GM21367 (cell line): ENCODE results near the gene RBPMS2.
A peak's percentile ranks its signal among the peaks of the same experiment; 100 is the strongest.
"Not testable (repeated sequence)": the region's sequence is repeated elsewhere in the genome, so short reads cannot be mapped to it uniquely, and the experiment has no call there.

Source experiments
- ATAC-seq: cut with Tn5 transposase; IDR thresholded peaks from one replicate; pipeline ENCODE4 v1.9.1; 2021; ENCODE audit not compliant: unreplicated experiment

RBPMS2 gene

DNA sequence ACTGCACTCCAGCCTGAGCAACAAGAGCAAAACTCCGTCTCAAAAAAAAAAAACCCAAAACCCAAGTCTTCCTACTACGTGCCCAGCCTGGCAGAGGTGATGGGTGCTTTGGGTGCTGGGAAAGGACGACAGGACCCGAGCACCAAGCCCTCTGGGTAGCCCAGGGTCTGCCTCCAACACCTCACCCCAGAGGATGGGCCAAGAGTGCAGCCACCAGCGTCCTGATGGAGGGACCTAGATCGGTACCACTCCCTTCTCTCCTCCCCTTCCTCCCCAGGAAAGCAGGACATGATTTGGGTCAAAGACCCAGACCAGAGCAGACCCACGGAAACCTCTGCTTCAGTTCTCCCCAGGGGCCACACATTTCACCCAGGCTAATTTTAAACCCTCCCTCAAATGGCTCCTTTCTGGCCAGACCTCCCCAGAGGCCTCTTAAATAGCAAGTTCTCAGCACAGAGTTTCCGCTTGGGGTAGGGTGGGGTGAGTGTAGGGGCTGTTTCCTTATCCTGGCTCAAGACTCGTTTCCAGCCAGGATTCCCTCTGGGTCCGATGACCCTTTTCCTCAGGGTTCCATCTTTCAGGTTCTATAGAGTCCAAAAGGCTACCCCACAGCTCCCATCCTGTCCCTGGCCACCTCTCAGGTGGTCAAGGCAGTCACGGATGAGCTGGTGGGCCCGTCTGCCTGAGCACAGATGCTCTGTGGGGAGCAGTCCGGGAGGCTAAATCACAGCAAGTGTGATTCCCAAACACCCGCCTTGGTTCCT lies 20.5 kb downstream of the RBPMS2 start:
- ATAC-seq: peak; percentile 41

DNA sequence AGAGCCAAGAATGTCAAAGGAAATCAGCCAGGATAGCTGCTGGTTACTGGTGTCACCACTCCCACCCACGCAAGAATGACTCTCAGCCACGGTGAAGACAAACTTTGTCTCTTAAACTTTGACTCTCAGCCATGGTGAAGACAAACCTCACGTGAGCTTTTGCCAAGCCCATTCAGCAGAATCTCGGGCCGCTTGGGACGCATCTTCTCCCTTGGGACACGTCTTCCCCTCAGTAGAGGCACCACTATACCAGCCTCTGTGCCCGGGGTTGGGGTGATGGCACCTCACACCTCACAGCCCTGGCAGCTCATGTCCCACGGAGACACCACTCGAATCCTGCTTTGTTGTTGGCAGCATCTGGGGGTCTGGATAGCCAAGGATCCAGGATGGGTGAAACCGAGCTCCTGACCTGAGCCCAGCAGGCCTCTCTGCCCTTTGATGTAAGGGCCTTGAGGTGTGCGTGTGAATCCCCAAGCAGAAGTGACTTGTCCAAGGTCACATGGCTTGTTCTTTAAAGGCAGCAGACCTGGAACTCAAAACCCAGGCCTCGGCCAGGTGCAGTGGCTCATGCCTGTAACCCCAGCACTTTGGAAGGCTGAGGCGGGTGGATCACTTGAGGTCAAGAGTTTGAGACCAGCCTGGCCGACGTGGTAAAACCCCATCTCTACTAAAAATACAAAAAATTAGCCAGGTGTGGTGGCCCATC lies 21.8 kb downstream of the RBPMS2 start:
- ATAC-seq: no peak

DNA sequence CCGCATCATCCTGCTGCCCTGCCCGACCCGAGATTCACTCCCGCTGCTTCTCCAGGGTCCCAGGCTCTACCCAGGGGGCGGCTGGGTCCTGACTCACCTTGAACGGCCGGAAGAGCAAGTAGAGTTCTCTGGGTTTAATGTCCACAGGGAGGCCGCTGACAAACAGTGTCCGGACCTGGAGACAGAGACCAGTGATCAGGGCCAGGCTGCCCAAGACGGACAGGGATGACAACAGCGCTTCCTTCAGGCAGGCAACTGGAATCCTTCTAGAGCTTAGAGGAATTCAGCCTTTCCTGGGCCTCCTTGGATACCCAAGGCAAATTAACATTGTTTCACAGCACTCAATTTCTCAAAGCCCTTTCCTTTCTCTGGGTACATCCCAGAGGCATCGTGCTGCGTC lies 23.9 kb downstream of the RBPMS2 start:
- ATAC-seq: no peak

DNA sequence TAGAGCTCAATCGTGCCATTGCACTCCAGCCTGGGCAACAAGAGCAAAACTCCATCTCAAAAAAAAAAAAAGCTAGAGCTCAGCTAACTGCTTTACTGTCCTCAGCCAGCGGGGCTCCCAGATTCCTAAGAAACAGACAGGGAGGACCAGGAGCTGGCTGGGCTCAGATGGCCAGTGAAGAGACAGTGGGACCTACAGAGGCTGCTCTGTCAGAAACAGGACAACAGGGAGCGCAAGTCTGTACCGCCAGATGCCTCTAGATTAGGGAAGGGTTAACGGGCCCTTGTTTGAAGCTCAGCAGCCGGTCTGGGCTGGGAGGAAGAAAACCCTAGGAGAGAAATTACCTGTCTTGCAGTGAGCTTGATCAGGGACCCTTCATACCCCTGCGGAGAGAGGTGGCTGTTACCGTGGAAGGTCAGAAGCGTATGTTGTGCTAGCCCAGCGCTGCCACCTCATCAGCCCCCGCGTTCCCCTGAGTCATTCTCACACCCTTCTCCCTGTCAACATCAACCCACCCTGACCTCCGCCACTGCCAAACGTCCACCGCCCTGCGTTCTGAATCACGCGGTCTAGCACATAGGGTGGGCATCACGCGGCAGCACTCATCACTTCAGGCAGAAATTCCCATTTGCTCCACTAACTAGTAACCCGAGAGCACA lies 25.3 kb downstream of the RBPMS2 start:
- no peak for ATAC-seq

DNA sequence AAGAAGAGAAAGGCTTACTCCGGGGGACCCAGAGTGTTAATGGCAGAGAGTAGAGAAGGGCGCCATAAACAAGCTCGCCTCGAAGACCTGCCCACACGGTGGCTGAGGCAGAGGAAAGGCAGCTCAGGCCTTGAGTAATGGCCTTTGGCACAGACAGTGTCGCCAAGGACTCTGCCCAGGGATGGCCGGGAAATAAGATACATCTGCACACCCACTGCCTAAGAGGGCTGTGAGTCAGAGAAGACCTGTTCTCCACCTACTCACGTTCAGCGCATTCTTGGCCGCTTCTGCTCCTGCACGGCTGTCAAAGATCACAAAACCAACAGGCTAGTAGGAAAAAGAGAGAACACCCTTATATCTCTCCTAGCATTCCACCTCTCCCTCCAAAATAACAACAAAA lies 26.2 kb downstream of the RBPMS2 start:
- no peak for ATAC-seq

DNA sequence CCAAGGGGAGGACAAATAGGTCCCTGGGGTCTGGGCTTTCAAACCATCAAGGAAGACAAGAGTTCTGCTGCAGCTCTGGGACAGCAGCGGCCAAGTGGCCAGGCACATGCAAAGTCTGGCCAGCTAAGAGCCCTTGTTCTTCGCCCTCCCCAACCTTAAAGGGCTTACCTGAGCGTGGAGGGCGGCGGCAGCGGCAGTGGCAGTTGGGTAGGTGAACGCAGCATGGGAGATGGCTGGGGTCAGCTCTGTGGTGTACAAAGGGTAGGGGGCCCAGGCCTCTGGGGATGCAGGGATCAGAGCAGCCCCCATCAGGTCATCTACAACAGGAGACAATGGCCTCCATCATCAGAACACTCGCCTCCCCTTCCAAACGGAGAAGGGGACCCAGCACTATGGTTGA lies 27.1 kb downstream of the RBPMS2 start:
- no peak for ATAC-seq

DNA sequence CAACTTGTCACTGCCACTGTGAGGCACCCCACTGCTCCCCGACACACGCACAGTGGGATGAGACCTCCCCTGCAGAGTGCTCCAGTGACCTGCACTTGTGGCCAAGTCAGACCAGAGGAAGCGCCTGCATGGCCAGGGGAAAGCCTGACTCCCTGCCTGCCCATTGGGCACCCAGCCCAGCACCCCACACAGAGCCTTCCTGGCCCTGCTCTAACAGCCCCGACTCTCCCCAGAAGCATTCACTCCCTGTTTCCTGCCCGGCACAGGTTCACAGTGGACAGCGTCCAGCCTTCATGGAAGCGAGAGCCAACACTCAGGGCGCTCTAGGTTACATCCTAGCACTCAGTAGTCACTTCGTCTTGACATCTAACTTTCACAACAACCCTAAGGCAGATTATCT lies 27.8 kb downstream of the RBPMS2 start:
- ATAC-seq: no peak

DNA sequence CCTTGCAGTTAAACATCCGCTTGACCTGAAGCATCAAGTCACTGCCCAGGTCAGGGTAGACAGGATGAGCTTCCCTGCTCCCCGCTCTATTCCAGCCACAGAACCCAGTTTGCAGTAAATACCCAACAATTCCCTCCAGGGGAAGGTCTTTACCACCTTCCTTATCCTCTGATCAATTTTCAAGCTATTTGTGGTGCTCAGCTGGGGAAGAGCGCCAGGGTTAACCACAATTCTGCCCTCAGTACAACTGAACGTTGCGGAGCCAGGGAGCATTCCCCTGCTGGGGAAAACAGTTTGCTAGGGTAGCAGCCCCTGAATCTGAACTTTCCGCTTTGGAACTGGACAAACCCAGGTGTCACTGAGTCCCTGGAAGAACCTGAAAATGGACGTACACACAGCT lies 28.5 kb downstream of the RBPMS2 start:
- ATAC-seq: no peak

DNA sequence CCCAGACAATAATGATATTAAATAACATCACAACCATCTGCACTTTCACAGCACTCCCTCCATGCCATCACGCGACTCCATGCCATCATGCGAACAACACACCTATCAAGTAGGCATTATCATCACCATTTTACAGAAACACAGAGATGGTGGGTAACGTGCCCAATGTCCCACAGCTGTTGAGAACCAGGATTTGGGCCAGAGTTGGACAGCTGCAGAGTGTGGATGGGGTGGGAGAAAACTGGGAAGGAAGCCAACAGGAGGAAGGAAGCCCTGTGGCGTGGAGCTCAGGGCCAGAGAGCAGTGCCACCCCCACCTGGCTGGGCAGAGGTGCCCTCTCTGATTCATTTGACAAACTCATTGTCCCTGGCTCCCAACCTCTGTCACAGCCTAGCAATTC lies 29.0 kb downstream of the RBPMS2 start:
- ATAC-seq: no peak

DNA sequence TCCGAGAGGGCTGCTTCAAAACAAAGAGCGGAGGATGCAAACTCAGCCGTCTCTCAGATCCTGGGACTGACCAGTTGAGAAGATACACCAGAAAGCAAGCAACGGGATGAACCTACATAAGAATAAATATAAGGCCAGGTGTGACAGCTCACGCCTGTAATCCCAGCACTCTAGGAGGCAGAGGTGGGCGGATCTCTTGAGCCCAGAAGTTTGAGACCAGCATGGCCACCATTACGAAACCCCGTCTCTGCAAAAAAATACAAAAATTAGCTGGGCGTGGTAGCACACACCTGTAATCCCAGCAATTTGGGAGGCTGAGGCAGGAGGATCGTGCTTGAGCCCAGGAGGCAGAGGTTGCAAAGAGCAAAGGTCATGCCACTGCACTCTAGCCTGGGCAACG lies 31.7 kb downstream of the RBPMS2 start:
- no peak for ATAC-seq

DNA sequence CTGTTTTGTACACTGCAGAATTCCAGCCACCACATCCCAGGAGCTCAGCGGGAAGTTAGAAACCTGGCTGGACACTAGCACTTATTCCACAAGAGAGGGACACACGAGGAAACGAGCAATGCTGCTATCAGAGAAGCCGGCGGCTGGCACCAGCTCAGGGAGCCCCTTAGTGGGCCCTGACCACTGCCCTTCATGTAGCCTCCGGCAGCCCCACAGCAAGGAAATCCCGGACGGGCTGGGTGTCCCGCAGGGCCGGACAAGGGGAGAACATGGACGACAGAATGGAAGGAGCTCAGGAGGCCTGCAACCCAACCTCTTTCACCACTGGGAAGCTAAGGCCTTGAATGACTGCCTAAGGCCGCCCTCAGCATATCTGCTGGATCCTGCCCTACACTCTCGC lies 32.5 kb downstream of the RBPMS2 start:
- ATAC-seq: no peak

DNA sequence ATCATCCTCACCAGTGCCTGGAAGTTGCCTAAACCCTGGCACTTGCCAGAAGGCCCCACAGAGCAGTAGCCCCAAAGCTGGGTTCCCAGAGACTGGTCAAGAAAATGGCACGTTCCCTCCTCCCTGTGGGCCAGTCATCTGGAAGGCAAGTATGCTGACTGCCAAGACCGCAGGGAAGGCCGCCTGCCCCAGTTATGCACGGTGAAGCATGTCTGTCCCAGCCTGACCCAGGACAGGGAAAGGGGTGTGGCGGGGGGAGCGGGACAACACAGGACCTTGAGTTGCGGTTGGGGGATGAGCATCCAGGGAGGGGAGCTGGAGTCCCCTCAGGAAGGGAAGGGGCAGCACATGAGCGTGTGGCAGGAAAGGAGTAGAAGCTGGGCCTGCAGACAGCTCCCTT lies 33.0 kb downstream of the RBPMS2 start:
- no peak for ATAC-seq

DNA sequence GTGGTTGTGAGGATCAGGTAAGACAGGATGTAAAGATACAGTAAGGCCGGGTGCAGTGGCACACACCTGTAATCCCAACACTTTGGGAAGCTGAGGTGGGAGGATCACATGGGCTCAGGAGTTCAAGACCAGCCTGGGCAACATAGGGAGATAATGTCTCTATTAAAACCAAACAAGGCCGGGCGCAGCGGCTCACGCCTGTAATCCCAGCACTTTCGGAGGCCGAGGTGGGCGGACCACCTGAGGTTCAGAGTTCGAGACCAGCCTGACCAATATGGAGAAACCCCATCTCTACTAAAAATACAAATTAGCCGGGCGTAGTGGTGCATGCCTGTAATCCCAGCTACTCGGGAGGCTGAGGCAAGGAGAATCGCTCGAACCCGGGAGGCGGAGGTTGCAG lies 33.7 kb downstream of the RBPMS2 start:
- ATAC-seq: not testable (repeated sequence)

DNA sequence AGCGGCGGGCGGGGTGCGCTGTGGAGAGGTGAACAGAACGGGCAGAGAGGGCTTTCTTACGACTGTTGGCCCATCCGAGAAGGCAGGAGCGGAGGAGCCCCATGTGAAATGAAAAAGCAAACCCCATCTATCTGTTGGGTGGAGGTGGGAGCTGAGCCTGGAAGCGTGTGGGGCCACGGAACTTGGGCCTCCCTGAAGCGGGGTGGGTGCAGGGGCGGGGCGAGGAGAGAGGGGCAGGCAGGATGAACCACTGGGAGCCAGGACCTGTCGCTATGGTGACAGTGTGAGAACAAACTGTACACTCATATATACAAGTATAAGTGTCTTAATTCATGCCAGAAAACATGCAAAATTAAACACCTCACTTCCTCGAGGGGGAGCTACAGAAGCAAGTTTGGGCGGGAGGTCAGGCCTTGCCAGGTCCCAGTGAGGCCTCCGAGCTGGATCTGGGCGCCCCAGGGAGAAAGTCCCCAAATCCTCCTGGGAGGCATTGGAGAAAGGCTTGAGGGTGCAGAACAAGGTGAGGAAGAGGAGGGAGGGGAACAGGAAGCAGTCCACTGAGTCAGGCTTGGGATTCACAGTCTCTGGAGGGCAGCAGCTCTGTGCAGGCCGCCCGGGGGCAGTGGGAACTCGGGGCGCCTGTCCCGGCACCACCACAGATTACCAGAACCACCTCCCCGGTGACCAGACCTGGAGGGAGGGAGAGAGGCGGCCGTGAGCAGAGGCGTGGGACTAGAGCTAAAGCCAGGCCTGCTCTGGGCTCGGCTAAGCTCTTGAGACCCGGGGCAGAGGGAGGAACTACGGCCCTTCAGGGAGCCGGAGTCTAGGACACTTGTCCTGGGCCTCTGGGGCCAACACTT lies 34.8 kb downstream of the RBPMS2 start:
- no peak for ATAC-seq

DNA sequence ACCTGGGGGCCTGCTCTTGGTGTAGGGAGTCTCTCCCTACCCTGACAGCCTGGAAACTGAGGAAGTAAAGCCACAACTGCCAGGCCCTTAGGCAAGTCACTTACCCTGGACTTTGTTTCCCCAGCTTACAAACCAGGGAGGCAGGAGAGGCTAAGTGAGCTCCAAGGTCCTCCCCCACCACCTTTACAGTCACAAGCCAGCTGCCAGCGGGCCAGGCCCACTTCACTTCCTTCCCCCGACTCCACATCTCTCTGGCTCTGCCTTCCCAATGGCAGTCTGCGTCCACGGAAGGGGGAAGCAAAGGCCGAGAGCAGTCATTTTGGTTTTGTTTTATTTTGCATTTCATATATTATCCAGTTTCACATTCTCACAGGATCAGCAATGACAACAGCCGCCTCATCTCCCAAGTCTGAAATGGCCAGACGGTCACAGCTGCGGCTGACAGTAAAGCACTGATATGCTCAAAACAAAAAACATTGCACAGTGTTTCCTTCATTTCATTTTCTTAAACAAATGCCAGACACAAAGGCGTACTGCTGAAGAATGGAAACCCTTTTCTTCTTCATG lies 35.7 kb downstream of the RBPMS2 start:
- no peak for ATAC-seq

DNA sequence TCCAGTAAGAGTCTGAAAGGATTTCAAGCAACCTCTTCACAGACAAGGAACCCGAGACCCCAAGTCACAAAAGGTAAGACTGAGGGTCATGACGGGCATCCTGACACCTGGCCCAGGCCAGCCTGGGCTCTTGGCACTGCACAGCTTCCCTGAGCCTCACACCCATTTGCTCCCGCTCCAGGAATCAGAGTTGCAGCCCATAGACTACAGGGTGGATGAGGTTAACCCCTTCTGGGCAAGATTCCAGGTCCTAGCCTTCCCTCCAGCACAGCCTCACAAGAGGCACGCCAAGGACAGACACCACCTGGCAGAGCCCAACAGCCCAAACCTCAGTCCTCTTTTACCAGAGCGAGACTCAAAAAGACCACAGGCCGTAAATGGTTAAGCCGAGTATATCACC lies 36.2 kb downstream of the RBPMS2 start:
- ATAC-seq: no peak

DNA sequence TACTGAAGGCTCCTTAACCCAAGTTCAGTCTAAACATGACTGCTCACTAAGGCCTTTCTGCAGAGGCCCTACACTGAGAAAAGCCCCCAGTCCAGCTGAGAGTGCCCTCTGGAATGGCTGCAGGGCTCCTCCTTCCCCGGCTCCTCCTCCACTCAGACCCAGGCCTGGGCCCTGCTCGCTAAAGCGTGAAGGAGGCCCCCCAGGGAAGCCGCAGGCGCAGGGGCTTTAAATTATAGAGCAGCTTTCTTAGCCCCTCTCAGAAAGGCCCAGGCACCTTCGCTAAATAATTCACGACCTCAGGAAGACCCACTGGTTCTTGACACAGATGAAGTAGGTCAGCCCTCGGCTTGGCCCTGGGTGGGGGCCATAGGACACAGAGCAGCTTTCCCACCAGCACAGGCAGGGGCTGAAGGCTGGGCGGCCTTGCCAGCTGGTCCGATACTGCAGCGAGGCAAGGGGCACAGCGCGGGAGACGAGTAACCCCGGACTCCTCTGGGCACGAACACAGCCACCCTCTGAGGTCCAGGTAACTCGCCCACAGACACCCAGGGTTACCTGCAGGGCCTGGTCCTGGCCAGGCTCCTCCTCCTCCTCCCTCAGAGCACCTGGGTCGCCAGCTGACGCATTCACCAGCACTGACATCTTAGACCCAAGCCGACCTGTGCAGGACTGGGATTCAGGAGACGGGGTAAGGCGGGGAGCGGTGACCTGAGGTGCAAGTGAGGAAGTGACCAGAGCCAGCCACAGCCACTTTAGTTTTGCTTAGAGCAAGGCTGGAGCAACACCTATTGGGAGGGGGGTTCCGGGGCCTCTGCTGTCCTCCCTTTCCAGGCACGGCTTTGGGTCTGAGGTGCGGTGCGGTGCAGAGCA lies 36.9 kb downstream of the RBPMS2 start:
- no peak for ATAC-seq

DNA sequence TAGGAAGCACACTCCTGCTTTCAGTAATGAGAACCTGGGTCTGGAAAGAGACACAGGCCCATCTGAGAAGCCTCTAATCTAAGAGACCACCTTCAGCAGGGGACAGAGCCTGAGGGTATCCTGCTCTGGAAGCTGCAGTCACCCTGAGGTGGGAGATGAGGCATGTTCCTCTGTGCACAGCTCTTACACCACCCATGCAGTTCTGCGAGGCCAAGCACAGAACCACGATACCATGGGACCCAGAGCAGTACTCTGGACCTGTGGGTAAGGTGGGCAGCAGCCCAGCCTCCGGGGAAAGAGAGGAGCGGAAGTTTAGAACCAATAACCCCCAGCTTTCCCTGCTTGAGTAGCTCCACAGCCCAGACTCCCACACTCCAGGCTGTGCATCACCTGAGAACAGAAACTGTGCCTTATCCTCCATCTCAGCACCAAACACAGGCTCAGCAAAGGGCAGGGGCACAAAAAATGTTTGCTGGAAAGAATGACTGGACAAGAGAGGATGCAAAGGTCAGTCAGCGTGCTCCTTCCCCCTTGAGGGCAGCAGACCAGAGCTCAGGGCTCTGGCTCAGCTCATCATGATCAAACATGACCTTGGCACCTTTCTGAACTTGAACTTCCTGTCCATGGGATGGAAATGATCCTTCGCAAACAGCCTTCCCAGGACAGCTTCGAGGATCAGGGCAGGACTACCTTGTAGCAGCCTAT lies 43.1 kb downstream of the RBPMS2 start:
- no peak for ATAC-seq

DNA sequence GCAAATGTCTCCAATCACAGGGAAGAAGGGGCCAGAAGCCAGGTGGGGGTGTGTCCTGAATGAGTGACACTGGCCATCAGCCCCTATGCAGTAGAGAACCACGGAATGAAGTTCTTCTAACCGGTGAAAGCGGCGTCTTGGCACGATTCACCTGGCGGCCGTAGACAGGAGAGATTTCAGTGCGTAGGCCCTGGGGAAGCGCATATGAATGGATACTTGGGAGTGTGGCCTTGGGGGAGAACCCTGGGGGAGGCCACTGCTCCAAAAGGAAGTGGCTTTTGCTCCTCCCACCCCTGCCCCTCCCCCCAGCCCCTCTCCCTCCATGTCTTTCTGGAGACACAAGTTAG lies 43.6 kb downstream of the RBPMS2 start:
- no peak for ATAC-seq
